AG09309 (cell line): ENCODE results near the gene CTCFL.

Experiments used
- DNase-seq: peaks from one replicate; pipeline ENCODE4 v3.0.0-alpha.2; 2010; ENCODE audit warnings: low read depth
- H3K4me3 ChIP-seq: 2 replicates; pipeline ENCODE4 v1.5.1; 2011; ENCODE audit warnings: mild to moderate bottlenecking, low read depth, low read length, moderate library complexity; ENCODE audit not compliant: control insufficient read depth
- TF ChIP-seq, protein P1 (sequence below): IDR thresholded peaks from 2 replicates; pipeline ENCODE4 v1.5.1; 2011; ENCODE audit warnings: mild to moderate bottlenecking, low read depth, low read length, inconsistent platforms; ENCODE audit not compliant: insufficient read depth, control insufficient read depth; ENCODE audit errors: missing control alignments

The CTCFL gene

DNA sequence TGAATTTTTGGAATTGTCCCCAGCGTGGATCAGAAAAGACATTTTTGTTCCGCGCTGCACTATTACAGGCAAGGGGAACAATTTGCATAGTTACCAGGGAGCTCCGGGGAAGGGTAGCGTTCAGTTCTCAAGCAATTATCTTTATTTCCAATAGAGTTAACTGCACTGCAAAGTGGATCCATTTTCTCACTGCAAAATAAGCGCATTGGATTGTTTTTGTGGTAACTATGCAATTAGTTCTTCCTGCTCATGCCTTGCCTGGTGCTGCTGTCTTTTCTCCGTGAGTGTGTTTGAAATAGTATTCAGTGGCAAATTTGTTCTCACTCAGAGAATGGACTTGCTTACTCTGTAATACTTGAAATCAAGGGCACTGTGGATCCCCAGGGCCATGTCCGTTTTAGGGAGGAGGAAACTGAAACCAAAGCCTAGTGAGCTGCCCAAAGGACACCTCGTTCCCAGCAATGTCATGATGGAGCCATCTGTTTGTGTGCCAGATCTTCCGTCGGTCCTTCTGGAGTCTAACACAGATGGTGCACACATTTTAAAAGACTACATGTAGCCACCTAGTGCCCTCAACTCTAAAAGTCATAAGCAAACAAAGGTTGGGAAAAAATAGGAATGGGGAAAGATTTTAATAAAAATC is 28.6 kb upstream of the CTCFL start:
- TF ChIP-seq, protein P1, sequence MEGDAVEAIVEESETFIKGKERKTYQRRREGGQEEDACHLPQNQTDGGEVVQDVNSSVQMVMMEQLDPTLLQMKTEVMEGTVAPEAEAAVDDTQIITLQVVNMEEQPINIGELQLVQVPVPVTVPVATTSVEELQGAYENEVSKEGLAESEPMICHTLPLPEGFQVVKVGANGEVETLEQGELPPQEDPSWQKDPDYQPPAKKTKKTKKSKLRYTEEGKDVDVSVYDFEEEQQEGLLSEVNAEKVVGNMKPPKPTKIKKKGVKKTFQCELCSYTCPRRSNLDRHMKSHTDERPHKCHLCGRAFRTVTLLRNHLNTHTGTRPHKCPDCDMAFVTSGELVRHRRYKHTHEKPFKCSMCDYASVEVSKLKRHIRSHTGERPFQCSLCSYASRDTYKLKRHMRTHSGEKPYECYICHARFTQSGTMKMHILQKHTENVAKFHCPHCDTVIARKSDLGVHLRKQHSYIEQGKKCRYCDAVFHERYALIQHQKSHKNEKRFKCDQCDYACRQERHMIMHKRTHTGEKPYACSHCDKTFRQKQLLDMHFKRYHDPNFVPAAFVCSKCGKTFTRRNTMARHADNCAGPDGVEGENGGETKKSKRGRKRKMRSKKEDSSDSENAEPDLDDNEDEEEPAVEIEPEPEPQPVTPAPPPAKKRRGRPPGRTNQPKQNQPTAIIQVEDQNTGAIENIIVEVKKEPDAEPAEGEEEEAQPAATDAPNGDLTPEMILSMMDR, result no peak
- no peak overlapping the region for H3K4me3 ChIP-seq
- no peak for DNase-seq

GRCh38 chr20:57552471-57552870 is 27.5 kb upstream of the CTCFL start:
- TF ChIP-seq, protein P1, result no peak
- no peak for DNase-seq
- H3K4me3 ChIP-seq, result no peak overlapping the region

GRCh38 chr20:57548177-57549058 is 23.5 kb upstream of the CTCFL start:
- no peak for DNase-seq
- TF ChIP-seq, protein P1, result no peak
- H3K4me3 ChIP-seq, result no peak overlapping the region

DNA sequence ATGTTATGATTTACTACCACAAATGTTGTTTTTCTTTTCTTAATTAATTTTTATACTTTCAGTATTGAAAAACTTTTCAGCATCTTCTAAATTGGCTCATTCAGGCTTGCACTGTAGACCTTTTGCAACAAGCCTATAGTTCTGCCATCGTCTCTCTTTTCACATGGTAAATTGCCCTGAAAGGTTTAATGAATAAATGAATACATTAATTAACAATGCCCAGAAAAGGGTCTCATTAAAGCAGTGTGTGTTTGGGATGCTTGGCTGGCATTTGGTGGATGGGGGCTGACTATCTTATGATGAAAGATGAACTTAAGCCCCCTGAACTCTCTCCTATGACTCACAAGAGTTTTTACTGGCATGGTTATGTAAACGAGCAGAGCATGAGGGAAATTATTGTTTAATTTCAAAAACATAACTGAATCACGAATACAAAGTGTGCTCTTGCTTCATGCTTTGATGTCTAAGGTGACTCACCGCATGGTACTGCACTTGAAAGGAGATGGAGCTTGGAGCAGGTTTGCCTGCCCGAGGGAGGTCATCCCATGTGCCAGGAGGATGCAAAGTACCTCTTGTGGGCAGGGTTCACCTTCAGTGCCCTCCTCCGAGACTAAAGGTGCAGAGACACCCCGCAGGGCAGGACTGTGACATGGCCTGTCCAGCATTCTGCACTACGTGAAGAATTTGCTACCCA is 22.2 kb upstream of the CTCFL start:
- TF ChIP-seq, protein P1, result no peak
- no peak for DNase-seq
- H3K4me3 ChIP-seq, result no peak overlapping the region

- TF ChIP-seq, protein P1, result no peak
- no peak for DNase-seq
- H3K4me3 ChIP-seq, result no peak overlapping the region
Observed at GRCh38 chr20:57545927-57546662, 21.2 kb upstream of the CTCFL start.
